NOMO-1 treated with dmso at 0.1 percent for 144 hours (cell line): ENCODE data around the gene ACTMAP.

ENCODE experiments used
- DNase-seq: peaks from one replicate; lab custom pipeline; 2025; ENCODE audit not compliant: unreplicated experiment; lab: John Stamatoyannopoulos, UW

The ACTMAP gene

GRCh38 chr19:40701758-40702157, 48.5 kb downstream of the ACTMAP start:
- DNase-seq: no peak

GRCh38 chr19:40700083-40700482, 50.2 kb downstream of the ACTMAP start:
- no peak for DNase-seq

- no peak for DNase-seq
These were observed 53.3 kb downstream of the ACTMAP start for GRCh38 chr19:40697007-40697406.

- no peak for DNase-seq
These were observed 54.4 kb downstream of the ACTMAP start for GRCh38 chr19:40695881-40696280.

GRCh38 chr19:40693896-40694295, 56.4 kb downstream of the ACTMAP start:
- DNase-seq: no peak

DNA sequence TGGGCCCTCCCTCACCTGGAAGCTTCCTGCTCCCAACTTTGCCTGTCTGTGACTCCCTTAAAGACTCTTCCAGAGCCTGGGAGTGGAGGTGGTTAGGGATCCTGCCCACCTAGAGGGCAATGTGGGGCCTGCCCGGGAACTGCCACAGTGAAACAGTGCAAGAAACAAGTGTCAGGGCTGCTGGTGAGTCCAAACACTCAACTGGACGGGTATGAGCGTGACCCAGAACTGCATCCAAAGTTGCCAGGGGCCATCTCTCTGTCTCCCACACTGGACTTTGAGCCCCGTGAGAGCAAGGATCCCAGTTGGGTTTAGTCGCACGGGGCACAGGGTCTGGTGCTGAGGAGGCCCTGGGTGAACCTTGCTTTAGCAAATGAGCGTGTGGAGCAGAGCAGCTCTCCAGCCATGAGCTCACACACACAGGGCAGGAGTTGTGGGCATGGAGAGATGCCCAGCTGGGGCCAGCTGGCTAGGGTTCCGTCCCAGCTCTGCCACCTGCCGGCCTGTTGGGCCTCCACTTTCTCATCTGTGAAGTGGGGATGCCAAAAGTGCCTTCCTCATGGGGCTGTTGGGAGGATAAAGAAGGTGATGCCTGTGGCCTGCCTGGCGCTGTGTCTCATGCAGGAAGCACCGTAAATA, 57.0 kb downstream of the ACTMAP start:
- no peak for DNase-seq

DNA sequence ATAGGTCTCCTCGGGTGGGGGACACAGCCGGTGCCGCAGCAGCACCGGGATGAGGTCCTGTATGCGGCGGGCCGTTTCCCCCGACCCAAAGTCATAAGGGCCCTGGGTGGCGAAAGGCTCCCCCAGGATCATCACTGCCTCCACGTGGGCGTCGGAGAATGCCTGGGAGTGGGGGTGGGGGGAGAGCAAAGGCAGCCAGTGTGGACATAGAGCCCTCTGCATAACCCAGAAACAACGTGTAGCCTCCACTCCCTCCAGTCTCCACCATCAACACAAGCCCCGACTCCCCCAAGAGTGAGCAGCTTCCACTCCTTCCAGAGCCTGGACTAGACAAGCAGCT, 58.1 kb downstream of the ACTMAP start:
- no peak for DNase-seq

DNA sequence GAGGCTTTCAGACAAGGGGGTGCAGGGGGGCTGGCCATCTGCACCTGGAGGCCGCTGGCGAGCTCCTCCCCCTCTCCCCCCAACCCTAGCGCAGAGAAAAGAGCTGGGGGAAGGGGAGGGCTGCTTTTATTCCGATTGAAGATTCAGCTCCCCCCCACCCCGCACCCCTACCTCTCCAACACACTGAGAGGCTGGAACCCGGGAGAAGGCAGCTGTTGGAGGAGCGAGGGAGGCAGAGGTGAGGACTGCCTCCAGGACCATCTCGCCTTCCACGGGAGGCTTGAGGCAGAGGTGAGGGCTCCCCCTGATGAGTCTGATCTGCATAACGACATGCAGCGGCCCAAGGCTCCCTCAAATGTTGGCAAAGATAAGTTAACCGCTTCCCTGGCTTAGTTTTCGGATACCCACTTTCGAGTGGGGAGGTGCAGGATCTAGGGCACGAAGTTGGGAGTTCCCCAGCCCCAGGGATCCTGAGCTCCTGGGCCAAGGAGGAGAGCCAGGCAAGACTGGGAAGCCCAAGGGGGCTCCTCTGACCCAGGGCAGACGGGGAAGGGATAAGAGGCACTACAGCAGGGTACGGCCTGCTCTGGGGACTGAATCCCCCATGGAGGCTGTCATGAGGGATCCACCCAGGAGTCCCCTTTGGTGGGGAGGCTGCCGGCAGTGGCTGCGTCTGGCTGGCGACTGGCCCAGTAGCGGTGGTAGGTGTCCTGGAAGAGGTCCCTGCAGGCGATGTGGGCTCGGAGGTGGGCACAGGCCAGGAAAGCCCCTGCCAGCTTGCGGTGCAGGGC, 58.7 kb downstream of the ACTMAP start:
- no peak for DNase-seq
